Caco-2 (cell line): Measurements from ENCODE around the gene ENPP7. TPM values are rescaled to one million over a fixed set of nuclear protein-coding genes. Genes with fewer than 3 reads are reported as not detected.

Experiments
- BruUV-seq: library from RNA; stranded (reverse); fragments of 400-500 nt; replicated peaks from 2 replicates; lab custom pipeline; 2021; lab: Mats Ljungman, UMichigan
- CTCF ChIA-PET: fragments of 300-600 bp; sonication (Branson Sonifier 250); formaldehyde crosslinking; loops from one replicate; lab custom pipeline; 2022; ENCODE audit warnings: antibody characterized with exemption; lab: Charles Lee
- POLR2A ChIA-PET: fragments of 300-600 bp; sonication (Branson Sonifier 250); formaldehyde crosslinking; loops from one replicate; lab custom pipeline; 2022; ENCODE audit warnings: antibody characterized with exemption; lab: Charles Lee
- DNase-seq, 2 experiments: peaks; one replicate each; pipeline versions ENCODE4 v3.0.0 to v3.0.0-alpha.2; 2020 to 2022
- H3K27me3 ChIP-seq: replicated peaks from 2 replicates; pipeline ENCODE4 v1.6.0; 2011; ENCODE audit warnings: low read length; ENCODE audit not compliant: control insufficient read depth, insufficient read depth
- H3K36me3 ChIP-seq: 2 replicates; pipeline ENCODE4 v1.5.1; 2011; ENCODE audit warnings: low read length; ENCODE audit not compliant: control insufficient read depth, insufficient read depth
- H3K4me1 ChIP-seq: fragments of 250-450 bp; sonication (Bioruptor Pico); 2 replicates; pipeline ENCODE4 v1.5.1; 2020; ENCODE audit warnings: mild to moderate bottlenecking
- H3K4me3 ChIP-seq: 2 replicates; pipeline ENCODE4 v1.5.1; 2011; ENCODE audit warnings: low read depth, mild to moderate bottlenecking, control low read depth, low read length
- H3K9me3 ChIP-seq: fragments of 250-450 bp; sonication (Bioruptor Pico); 2 replicates; pipeline ENCODE4 v1.5.1; 2020; ENCODE audit warnings: mild to moderate bottlenecking, moderate library complexity
- H3K27ac Mint-ChIP-seq: one replicate; pipeline ENCODE4 v1.8.0; 2022; ENCODE audit warnings: mixed read lengths; ENCODE audit not compliant: unreplicated experiment
- H3K27me3 Mint-ChIP-seq: one replicate; pipeline ENCODE4 v1.8.0; 2022; ENCODE audit warnings: mixed read lengths; ENCODE audit not compliant: insufficient read depth, unreplicated experiment
- H3K36me3 Mint-ChIP-seq: one replicate; pipeline ENCODE4 v1.8.0; 2022; ENCODE audit warnings: mild to moderate bottlenecking, mixed read lengths; ENCODE audit not compliant: insufficient read depth, unreplicated experiment
- H3K4me1 Mint-ChIP-seq: one replicate; pipeline ENCODE4 v1.8.0; 2022; ENCODE audit warnings: low read depth, mixed read lengths; ENCODE audit not compliant: unreplicated experiment
- H3K4me3 Mint-ChIP-seq: one replicate; pipeline ENCODE4 v1.8.0; 2022; ENCODE audit warnings: mild to moderate bottlenecking, moderate library complexity, mixed read lengths; ENCODE audit not compliant: unreplicated experiment
- H3K9me3 Mint-ChIP-seq: one replicate; pipeline ENCODE4 v1.8.0; 2022; ENCODE audit warnings: mixed read lengths; ENCODE audit not compliant: unreplicated experiment
- intact Hi-C: fragments of 100-400 bp; cut with micrococcal nuclease; formaldehyde crosslinking; loops from one replicate; pipeline ENCODE4 v1.10.0; 2022; ENCODE audit not compliant: unreplicated experiment
- total RNA-seq: library from RNA; stranded (reverse); gene quantifications from 2 replicates; pipeline ENCODE4 v1.2.3, GENCODE V29; 2022
- TF ChIP-seq, protein P1 (sequence below), 2 experiments: fragments of 200-600 bp in 1 of 2; IDR thresholded peaks; 1 replicate in 1 of 2; 2 replicates in 1 of 2; pipeline versions ENCODE4 v1.5.1 to v1.8.0; 2011 to 2022; ENCODE audit warnings: antibody characterized with exemption in 1 of 2, control low read depth in 1 of 2, inconsistent platforms in 1 of 2, low read depth in 1 of 2, low read length in 1 of 2, mild to moderate bottlenecking in 1 of 2, moderate library complexity in 1 of 2; ENCODE audit not compliant: insufficient read depth in 1 of 2, severe bottlenecking in 1 of 2, unreplicated experiment in 1 of 2

The ENPP7 gene
- total RNA-seq, 1 experiment from 2014 or later = 0.34 TPM

DNA sequence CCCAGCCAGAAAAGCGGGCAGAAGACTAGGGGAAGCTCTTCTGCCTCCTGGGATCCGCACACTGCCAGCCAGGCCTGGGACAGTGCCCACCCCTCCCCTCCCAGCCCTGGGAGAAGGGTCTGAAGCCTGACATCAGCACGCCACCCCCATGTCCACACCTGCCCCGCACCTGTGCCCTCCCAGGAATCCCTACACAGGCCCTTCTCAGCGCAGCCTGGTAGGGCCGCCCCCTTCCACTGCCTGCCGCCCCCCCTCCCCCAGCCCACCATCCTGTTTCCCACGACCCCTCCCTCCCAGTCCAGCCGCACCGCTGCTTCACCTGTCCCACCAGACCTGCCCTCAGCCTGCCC, 10.6 kb downstream of the ENPP7 start:
- H3K9me3 ChIP-seq = no peaks in the 10 kb centered on the region
- Mint-ChIP-seq H3K36me3 (peaks cover 8% of the 10 kb centered on the region), H3K27me3 (no peaks in the 10 kb centered on the region), H3K27ac (peak overlapping the region; percentile 45), H3K4me1 (peaks cover 21% of the 10 kb centered on the region), H3K9me3 (no peaks in the 10 kb centered on the region), H3K4me3 (peak overlapping the region; percentile 75)
- CTCF ChIA-PET = interaction anchor here (0.6 to 3.3 kb wide), 23 partner anchors 8 to 1663 kb away, joined by 3 to 37 read pairs (median 4); partner anchors contain the start of genes CBX4, CBX8 and GAA
- no peak for DNase-seq
- intact Hi-C loops = no loop called here
- H3K36me3 ChIP-seq = no peaks in the 10 kb centered on the region
- H3K27me3 ChIP-seq = no peaks in the 10 kb centered on the region
- BruUV-seq = no TSS peak
- TF ChIP-seq, protein P1, sequence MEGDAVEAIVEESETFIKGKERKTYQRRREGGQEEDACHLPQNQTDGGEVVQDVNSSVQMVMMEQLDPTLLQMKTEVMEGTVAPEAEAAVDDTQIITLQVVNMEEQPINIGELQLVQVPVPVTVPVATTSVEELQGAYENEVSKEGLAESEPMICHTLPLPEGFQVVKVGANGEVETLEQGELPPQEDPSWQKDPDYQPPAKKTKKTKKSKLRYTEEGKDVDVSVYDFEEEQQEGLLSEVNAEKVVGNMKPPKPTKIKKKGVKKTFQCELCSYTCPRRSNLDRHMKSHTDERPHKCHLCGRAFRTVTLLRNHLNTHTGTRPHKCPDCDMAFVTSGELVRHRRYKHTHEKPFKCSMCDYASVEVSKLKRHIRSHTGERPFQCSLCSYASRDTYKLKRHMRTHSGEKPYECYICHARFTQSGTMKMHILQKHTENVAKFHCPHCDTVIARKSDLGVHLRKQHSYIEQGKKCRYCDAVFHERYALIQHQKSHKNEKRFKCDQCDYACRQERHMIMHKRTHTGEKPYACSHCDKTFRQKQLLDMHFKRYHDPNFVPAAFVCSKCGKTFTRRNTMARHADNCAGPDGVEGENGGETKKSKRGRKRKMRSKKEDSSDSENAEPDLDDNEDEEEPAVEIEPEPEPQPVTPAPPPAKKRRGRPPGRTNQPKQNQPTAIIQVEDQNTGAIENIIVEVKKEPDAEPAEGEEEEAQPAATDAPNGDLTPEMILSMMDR (IDR thresholded peaks at IDR 0.05; ENCODE audit: insufficient read depth in 1 of 2, low read depth in 1 of 2, low read length in 1 of 2, severe bottlenecking in 1 of 2, unreplicated experiment in 1 of 2) = no peak
- POLR2A ChIA-PET = interaction anchor here (0.6 to 2.7 kb wide), 7 partner anchors 13 to 99 kb away, joined by 3 to 40 read pairs (median 5); partner anchors contain the start of genes CBX4 and CBX8
- peaks cover 54% of the 10 kb centered on the region for H3K4me1 ChIP-seq
- peak overlapping the region; percentile 56 for H3K4me3 ChIP-seq

DNA sequence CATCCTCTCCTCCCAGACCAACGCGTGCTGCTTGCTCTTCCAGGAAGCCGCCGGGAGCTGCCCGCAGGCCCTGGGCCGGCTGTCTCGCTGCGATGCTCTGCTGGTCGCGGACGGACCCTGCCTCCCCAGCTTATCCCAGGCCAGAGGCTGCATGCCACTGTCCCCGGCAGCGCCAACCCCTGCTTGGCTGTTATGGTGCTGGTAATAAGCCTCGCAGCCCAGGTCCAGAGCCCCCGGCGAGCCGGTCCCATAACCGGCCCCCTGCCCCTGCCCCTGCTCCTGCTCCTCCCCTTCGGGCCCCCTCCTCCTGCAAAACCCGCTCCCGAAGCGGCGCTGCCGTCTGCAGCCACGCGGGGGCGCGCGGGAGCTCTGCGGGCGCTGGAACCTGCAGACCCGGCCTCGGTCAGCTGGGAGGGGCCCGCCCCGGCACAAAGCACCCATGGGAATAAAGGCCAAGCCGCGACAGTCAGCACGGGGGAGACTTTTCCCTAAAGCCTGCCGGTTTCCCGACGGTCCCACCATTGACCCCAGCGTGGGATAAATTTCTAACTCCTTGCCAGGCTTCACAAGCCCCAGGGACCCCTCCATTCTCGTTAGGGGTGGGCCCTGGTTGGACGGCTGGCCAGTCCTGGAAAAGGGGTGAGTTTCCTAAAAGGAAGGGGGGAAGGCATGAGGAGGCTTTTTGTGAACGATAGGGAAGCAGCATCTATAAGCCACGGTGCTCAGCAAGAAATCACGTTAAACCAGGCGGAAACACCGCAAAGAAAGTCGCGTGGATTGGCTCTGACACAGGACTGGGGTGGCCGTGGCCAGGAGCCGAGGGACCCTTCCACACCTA, 11.2 kb downstream of the ENPP7 start:
- TSS peak; percentile 76 for BruUV-seq
- intact Hi-C loops = loop anchor here (2.0 kb wide), 3 partner anchors 55 to 251 kb away; partner anchors contain the start of gene CBX8
- TF ChIP-seq, protein P1 (IDR thresholded peaks at IDR 0.05; ENCODE audit: insufficient read depth in 1 of 2, low read depth in 1 of 2, low read length in 1 of 2, severe bottlenecking in 1 of 2, unreplicated experiment in 1 of 2) = peak; percentile 95 to 98
- Histone ChIP-seq H3K4me3 (peak overlapping the region; percentile 56), H3K9me3 (no peaks in the 10 kb centered on the region), H3K27me3 (no peaks in the 10 kb centered on the region), H3K36me3 (no peaks in the 10 kb centered on the region), H3K4me1 (peaks cover 60% of the 10 kb centered on the region)
- peak; percentile 91 to 98 for DNase-seq
- Mint-ChIP-seq H3K36me3 (peaks cover 8% of the 10 kb centered on the region), H3K9me3 (no peaks in the 10 kb centered on the region), H3K27ac (peak overlapping the region; percentile 45), H3K27me3 (no peaks in the 10 kb centered on the region), H3K4me3 (peak overlapping the region; percentile 75), H3K4me1 (peaks cover 21% of the 10 kb centered on the region)
- ChIA-PET POLR2A (interaction anchor here (0.5 to 2.7 kb wide), 14 partner anchors 14 to 891 kb away, joined by 3 to 40 read pairs (median 4); partner anchors contain the start of genes CBX4 and CBX8), CTCF (interaction anchor here (0.6 to 3.3 kb wide), 32 partner anchors 8 to 1662 kb away, joined by 3 to 37 read pairs (median 4); partner anchors contain the start of genes CBX4, CBX8 and GAA)

- Mint-ChIP-seq H3K4me1 (peaks cover 21% of the 10 kb centered on the region), H3K9me3 (no peaks in the 10 kb centered on the region), H3K27ac (peak overlapping the region; percentile 76), H3K36me3 (peaks cover 8% of the 10 kb centered on the region), H3K4me3 (peak overlapping the region; percentile 75), H3K27me3 (no peaks in the 10 kb centered on the region)
- Histone ChIP-seq H3K4me3 (peak overlapping the region; percentile 56), H3K27me3 (no peaks in the 10 kb centered on the region), H3K36me3 (no peaks in the 10 kb centered on the region), H3K9me3 (no peaks in the 10 kb centered on the region), H3K4me1 (peaks cover 62% of the 10 kb centered on the region)
- BruUV-seq = TSS peak; percentile 97
- TF ChIP-seq, protein P1 (IDR thresholded peaks at IDR 0.05; ENCODE audit: insufficient read depth in 1 of 2, low read depth in 1 of 2, low read length in 1 of 2, severe bottlenecking in 1 of 2, unreplicated experiment in 1 of 2) = no peak
- peak in 1 of 2 experiments; percentile 21 for DNase-seq
- ChIA-PET CTCF (interaction anchor here (0.6 to 3.3 kb wide), 32 partner anchors 9 to 812 kb away, joined by 3 to 37 read pairs (median 5); partner anchors contain the start of genes CBX4, CBX8 and GAA), POLR2A (interaction anchor here (0.5 to 2.7 kb wide), 13 partner anchors 14 to 891 kb away, joined by 3 to 40 read pairs (median 5); partner anchors contain the start of genes CBX4 and CBX8)
- intact Hi-C loops = loop anchor here (2.0 kb wide), 3 partner anchors 54 to 250 kb away; partner anchors contain the start of gene CBX8
Observed at GRCh38 chr17:79742589-79742918, 11.8 kb downstream of the ENPP7 start.
